NT2/D1 (cell line): ENCODE results near the gene MTHFSD.

Source experiments
- DNase-seq: peaks from one replicate; pipeline ENCODE4 v3.0.0-alpha.2; 2011; ENCODE audit warnings: low read depth, low spot score
- H3K27me3 ChIP-seq: 2 replicates; pipeline ENCODE4 v1.6.0; 2011; ENCODE audit warnings: mild to moderate bottlenecking; ENCODE audit not compliant: insufficient read length, insufficient read depth
- H3K36me3 ChIP-seq: 2 replicates; pipeline ENCODE4 v1.6.1; 2011; ENCODE audit warnings: mild to moderate bottlenecking, low read length, mixed read lengths; ENCODE audit not compliant: insufficient read depth, insufficient read length
- H3K4me1 ChIP-seq: 2 replicates; pipeline ENCODE4 v1.5.1; 2011; ENCODE audit not compliant: insufficient read depth, insufficient read length
- H3K4me3 ChIP-seq: 2 replicates; pipeline ENCODE4 v1.5.1; 2011; ENCODE audit warnings: low read depth; ENCODE audit not compliant: insufficient read length
- H3K9ac ChIP-seq: 2 replicates; pipeline ENCODE4 v1.6.0; 2011; ENCODE audit warnings: low read depth; ENCODE audit not compliant: insufficient read length
- H3K9me3 ChIP-seq: 2 replicates; pipeline ENCODE4 v1.5.1; 2011; ENCODE audit warnings: mild to moderate bottlenecking, low read length; ENCODE audit not compliant: insufficient read depth
- SUZ12 ChIP-seq: IDR thresholded peaks from 2 replicates; pipeline ENCODE4 v1.6.1; 2011; ENCODE audit not compliant: insufficient read length, insufficient read depth; ENCODE audit errors: extremely low read depth
- YY1 ChIP-seq: IDR thresholded peaks from 2 replicates; pipeline ENCODE4 v1.6.1; 2011; ENCODE audit not compliant: insufficient read length, insufficient read depth
- ZNF274 ChIP-seq: IDR thresholded peaks from 2 replicates; pipeline ENCODE4 v1.6.1; 2011; ENCODE audit warnings: mild to moderate bottlenecking, low read depth, low read length

MTHFSD gene

DNA sequence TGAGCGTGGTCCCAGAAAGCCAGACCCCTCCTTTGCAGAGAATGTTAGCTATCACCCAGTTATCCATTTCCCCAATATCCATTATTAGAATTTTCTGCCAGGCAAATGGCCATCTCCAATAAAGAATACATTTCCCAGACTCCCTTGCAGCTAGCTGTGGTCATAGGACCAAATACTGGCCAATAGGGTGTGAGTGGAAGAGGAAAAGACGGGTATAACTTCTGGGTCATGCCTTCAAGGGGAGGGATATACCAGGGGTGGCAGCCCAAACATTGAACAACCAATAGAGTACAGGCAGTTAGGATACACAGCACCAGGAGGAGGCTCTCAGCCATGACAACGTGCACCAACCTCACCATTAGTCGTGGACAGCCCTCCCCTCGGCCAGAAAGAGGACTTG lies 70.8 kb downstream of the MTHFSD start:
- Histone ChIP-seq H3K36me3 (no peaks in the 10 kb centered on the region), H3K9ac (no peak overlapping the region), H3K9me3 (peaks cover 18% of the 10 kb centered on the region; the same call in 1 of the 2 replicates), H3K4me1 (peaks cover 2% of the 10 kb centered on the region), H3K27me3 (peaks cover 28% of the 10 kb centered on the region), H3K4me3 (no peak overlapping the region)
- TF ChIP-seq YY1 (no peak), SUZ12 (no peak)
- DNase-seq = no peak

GRCh38 chr16:86481607-86482006 lies 73.4 kb downstream of the MTHFSD start:
- Histone ChIP-seq H3K27me3 (peaks cover 15% of the 10 kb centered on the region), H3K9me3 (peaks cover 15% of the 10 kb centered on the region; the same call in 1 of the 2 replicates), H3K9ac (no peak overlapping the region), H3K4me1 (peaks cover 2% of the 10 kb centered on the region), H3K36me3 (no peaks in the 10 kb centered on the region), H3K4me3 (no peak overlapping the region)
- no peak for DNase-seq
- TF ChIP-seq YY1 (no peak), ZNF274 (no peak), SUZ12 (no peak)

DNA sequence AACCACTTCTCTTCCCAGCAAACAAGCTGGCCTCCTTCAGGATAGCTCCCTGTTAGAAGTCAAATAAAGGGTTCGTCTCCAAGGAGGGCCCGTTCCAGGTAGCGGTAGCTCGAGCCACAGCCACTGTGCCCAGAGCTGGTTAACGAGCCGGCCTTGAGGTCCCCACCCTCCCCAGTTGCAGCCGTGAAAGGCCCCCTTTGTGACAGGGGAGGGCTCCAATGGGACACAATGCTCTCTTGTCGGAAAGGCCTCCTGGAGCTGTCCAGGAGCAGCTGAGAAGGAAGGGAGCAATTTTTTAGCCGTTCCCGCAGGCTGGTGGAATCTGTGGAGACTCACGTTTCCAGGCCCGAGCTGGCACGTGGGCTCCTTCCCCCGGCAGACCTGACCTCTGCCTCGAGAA lies 74.6 kb downstream of the MTHFSD start:
- Histone ChIP-seq H3K4me1 (no peaks in the 10 kb centered on the region), H3K36me3 (no peaks in the 10 kb centered on the region), H3K4me3 (no peak overlapping the region), H3K27me3 (peaks cover 16% of the 10 kb centered on the region), H3K9ac (no peak overlapping the region), H3K9me3 (peaks cover 15% of the 10 kb centered on the region; the same call in 1 of the 2 replicates)
- TF ChIP-seq SUZ12 (no peak), ZNF274 (no peak), YY1 (no peak)
- DNase-seq = no peak
